HG03520 (cell line): Measurements from ENCODE around the gene ACER2.

Experiments
- ATAC-seq: cut with Tn5 transposase; IDR thresholded peaks from one replicate; pipeline ENCODE4 v1.9.1; 2021; ENCODE audit warnings: mild to moderate bottlenecking, moderate library complexity; ENCODE audit not compliant: unreplicated experiment

Gene ACER2

DNA sequence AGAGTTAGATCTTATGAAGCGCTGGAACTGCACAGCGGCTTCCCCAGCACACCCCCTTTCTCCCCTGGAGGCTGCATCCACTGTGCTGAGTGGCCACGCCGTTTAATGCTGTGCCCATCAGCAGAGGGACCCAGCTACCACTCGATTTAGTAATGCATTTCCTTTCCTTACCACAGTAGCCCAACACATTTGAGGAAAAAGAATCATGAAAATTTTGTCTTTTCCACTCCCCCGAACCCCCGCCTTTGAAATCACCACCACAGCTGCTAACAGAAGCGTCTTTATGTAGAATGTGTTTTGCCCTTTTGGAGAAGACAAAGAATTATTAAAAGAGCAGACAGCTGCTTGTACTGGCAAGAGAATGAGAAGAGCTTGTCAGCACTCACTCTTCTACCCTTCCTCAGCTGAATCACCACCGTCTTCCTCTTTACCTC lies 73.2 kb downstream of the ACER2 start:
- ATAC-seq, result no peak

- ATAC-seq, result no peak
Observed at GRCh38 chr9:19484699-19485098, 75.9 kb downstream of the ACER2 start.

DNA sequence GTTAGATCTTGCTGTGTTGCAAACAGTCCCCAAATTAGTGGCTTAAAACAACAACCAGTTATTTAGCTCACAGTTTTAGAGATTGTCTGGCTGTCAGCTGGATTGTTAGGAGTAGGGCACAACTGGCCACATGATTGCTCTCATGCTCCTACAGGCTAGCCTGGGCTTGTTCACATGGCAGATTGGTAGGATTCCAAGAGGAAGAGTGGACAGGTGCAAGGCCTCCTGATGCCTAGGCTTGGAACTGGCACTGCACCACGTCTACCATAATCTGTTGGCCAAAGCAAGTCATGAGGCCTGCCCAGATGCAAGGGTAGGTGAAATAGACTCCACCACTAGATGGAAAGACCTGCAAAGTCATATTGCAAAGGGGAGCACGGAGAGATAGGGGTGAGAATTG lies 76.4 kb downstream of the ACER2 start:
- no peak for ATAC-seq

DNA sequence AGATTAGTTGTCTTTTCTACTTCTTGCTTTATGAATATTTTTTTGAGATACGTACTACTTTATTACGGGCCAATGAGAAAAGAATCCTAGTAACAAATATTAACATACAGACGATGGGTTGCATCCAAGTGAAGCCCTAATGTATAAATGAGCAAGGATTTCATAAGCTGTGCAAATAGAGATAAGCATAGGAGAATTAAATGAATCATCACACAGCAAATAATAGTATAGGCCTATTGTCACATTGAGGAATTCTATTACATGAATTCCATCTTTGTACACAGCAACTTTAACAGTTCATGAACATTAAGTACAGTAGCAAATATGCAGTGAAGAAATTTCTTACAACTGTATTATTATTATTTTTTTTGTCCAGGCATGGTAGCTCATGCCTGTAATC lies 78.0 kb downstream of the ACER2 start:
- no peak for ATAC-seq

DNA sequence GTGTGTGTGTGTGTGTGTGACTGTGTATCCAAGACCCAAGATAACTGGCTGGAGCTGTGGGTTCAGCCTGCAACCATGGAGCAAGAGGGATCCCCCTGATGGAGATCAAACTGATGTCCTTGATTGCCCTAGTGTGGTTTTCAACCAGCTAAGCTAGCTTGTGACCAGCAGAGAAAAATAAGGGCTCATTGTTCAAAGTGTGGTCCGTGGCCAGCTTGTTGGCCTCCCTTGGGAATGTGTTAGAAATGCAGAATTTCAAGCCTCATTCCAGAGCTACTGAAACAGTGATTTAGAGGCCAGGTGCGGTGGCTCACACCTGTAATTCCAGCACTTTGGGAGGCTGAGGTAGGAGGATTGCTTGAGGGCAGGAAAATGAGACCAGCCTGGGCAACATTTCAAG lies 79.9 kb downstream of the ACER2 start:
- no peak for ATAC-seq

DNA sequence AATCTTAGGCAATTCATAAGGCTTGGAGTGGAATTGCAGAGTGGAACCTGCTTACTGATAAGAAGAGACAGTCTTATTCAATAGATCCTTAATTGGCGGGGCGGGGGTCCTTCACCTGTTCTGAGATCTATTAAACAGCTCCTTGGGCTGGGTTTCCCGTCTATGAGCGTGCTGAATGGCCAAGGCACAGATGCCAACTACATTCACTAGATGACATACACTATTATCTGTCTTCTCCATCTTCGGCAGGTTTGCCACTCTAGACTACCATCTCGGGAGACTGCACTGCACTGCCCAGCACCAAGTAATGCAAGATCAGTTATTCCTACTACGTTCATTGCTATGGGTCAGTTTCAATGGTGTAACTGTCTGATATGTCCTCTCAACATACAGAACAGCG lies 81.5 kb downstream of the ACER2 start:
- no peak for ATAC-seq

DNA sequence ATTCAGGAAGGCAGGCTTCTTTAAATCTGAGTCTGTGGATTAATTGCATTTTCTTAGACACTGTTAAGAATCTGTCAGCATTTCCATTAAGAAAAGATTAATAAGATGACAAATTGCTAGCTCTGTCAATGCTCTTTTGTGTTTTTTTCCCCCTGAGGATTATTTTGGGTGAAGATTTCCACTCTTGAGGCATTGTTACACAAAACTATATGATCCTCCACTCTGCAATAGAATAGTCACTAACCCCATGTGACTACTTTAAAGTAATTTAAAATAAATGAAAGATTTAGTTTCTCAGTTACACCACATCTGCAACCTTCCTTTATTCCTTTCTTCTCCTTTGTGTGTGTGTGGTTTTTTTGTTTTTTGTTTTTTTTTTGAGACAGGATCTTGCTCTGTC lies 82.0 kb downstream of the ACER2 start:
- no peak for ATAC-seq

DNA sequence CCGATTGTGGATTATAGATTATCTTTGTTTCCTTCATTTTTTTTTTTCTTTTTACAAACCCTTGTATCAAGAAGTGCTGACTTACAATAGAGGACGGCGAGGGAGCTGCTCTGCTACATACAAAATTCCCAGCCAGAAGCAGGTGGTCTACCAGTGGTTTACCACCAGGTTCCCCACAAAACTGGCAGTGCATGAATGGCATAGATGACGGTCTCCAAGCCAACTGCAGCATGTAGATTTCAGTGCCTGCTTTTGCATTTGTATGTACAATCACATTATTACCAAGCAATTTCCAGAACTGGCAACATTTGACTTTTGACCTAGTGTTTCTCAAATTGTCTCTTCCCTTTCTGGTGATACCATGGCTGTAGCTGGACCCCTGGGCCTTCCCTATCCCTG lies 84.0 kb downstream of the ACER2 start:
- no peak for ATAC-seq

DNA sequence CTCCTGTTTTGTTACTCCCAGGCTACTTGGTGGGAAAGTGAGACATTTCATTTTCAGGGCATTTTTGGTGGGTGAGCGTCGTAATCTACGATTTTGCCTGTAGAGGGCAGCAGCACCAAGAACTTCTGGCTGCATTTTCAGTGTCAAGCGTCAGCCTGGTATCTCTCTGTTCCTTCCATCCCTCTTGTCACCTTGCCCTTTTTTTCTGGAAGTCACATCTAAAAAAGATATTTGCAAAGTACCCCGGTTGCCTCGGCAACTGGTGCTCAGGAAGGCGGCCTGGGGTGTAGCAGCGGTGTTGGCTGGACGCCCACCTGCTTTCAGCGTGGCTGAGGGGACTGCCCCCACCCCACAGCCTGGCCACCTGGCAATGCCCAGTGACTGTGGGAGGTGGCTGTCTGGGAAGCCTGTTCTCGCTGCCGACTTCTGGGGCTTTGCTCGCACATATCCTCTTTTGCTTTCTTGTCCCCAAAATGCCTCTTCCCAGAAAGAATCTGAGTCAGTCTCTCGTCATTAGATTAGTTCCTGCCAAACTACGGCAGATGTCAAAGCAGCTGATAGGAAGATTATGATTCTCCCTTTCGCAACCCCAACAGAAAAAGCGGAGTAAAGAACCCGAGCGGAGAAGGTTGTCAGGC lies 84.5 kb downstream of the ACER2 start:
- peak; percentile 71 for ATAC-seq

GRCh38 chr9:19493876-19494275 lies 85.1 kb downstream of the ACER2 start:
- ATAC-seq, result no peak

GRCh38 chr9:19495186-19496028 lies 86.6 kb downstream of the ACER2 start:
- ATAC-seq, result no peak

DNA sequence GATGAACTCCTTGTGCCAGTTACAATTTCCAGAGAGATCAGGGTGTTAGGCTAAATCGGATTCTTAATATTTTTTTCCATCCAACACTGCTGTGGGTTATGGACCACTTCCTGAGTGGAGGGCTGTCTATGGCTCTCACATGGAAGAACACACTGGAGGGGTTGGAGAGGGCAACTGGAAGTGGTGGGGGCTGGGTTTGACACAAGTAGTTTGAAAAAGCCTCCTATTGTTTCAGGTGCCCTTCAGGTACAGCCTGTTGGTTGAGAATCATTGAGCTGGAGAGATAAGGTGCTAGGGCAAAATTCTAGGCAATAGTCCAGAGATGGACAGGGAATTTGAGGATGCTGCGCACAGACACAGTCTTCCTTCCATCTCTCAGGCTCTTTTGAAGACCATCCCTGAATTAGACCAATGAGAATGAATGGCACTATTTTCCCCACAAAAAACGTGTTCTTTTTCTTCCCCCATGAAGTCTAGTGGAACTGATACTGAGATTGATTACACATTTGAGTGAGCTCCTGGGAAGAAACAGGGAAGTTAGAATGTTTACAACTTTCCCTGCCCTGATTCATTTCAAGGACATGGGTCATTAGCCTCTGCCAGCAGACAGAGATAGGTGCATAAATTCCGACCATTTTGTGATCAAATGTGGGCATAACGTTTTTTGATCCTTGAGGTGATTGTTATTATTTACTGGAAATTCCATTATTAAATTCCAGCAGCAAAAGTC lies 87.7 kb downstream of the ACER2 start:
- no peak for ATAC-seq

DNA sequence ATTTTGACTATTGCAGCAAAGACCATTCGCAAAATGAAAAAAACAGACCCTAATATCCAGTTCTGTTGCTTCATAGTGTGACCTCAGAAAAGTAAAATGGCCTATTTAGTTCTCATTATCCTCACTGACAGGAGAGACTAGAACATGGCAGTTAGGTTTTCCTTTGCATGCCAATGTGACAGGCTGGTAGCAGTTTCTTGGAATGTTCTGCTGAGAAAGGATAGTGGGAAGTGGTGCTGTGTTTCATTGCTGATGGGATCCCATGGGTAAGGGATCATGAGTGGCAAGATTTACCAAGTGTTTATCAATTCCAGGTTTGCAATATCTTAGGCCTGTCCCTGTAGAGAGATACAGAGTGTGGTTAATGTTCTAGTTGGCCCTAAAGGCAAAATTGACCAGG lies 88.5 kb downstream of the ACER2 start:
- ATAC-seq, result no peak

DNA sequence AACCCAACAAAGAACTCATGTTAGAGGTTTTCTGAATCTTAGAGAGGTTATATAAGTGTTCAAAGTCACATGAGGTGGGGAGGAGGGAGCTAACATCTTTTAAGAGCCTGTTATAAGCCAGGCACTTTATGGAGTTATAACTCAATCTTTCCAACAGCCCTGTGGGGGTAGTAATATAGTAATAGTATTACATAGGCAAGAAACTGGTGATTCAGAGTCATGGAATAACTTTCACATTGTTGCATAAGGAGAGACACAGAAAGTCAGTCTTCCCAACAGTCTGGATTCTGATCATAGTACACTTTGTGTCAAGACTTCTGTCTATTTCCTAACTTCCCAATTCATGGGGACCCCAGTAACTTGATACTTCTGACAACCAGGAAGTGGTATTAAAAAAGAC lies 89.2 kb downstream of the ACER2 start:
- no peak for ATAC-seq
